ENCODE measurements around the gene GAB1.

DNA sequence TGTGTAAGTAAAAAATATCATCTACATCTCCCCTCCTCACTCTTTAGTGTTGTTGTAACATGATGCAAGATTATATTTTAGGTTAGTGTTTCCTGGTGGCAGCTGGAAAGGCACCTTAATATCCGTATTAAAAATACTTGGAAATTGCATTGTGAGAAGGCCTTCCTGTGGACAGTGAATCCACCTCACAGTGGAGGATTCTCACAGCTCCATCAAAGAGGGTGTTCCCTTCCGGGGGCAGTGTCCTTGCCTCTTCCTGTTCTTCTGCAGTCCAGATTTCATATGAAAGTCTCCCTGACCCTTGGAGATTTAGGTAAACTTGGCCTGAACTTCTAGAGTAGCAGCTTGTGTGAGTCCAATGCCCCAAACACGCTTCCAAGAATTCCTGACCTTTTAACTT is 29.9 kb upstream of the GAB1 start:
- TF ChIP-seq EGR1 (IDR thresholded peaks at IDR 0.05; ENCODE audit: low read depth in 2 of 2) (no peak), GABPA (IDR thresholded peaks at IDR 0.05 in 1 of 2, conservative IDR thresholded peaks at IDR 0.05 in 1 of 2) (no peak), RXRA (IDR thresholded peaks at IDR 0.05) (no peak), RAD21 (IDR thresholded peaks at IDR 0.05) (no peak), HNF4A (conservative IDR thresholded peaks at IDR 0.05) (no peak), JUND (IDR thresholded peaks at IDR 0.05) (no peak)
- TF ChIP-seq, protein P1, sequence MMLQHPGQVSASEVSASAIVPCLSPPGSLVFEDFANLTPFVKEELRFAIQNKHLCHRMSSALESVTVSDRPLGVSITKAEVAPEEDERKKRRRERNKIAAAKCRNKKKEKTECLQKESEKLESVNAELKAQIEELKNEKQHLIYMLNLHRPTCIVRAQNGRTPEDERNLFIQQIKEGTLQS (IDR thresholded peaks at IDR 0.05), result no peak
- TF ChIP-seq, protein P2, sequence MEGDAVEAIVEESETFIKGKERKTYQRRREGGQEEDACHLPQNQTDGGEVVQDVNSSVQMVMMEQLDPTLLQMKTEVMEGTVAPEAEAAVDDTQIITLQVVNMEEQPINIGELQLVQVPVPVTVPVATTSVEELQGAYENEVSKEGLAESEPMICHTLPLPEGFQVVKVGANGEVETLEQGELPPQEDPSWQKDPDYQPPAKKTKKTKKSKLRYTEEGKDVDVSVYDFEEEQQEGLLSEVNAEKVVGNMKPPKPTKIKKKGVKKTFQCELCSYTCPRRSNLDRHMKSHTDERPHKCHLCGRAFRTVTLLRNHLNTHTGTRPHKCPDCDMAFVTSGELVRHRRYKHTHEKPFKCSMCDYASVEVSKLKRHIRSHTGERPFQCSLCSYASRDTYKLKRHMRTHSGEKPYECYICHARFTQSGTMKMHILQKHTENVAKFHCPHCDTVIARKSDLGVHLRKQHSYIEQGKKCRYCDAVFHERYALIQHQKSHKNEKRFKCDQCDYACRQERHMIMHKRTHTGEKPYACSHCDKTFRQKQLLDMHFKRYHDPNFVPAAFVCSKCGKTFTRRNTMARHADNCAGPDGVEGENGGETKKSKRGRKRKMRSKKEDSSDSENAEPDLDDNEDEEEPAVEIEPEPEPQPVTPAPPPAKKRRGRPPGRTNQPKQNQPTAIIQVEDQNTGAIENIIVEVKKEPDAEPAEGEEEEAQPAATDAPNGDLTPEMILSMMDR (IDR thresholded peaks at IDR 0.05; ENCODE audit: low read depth, low read length, missing input control), result no peak
- TF ChIP-seq, protein P3, sequence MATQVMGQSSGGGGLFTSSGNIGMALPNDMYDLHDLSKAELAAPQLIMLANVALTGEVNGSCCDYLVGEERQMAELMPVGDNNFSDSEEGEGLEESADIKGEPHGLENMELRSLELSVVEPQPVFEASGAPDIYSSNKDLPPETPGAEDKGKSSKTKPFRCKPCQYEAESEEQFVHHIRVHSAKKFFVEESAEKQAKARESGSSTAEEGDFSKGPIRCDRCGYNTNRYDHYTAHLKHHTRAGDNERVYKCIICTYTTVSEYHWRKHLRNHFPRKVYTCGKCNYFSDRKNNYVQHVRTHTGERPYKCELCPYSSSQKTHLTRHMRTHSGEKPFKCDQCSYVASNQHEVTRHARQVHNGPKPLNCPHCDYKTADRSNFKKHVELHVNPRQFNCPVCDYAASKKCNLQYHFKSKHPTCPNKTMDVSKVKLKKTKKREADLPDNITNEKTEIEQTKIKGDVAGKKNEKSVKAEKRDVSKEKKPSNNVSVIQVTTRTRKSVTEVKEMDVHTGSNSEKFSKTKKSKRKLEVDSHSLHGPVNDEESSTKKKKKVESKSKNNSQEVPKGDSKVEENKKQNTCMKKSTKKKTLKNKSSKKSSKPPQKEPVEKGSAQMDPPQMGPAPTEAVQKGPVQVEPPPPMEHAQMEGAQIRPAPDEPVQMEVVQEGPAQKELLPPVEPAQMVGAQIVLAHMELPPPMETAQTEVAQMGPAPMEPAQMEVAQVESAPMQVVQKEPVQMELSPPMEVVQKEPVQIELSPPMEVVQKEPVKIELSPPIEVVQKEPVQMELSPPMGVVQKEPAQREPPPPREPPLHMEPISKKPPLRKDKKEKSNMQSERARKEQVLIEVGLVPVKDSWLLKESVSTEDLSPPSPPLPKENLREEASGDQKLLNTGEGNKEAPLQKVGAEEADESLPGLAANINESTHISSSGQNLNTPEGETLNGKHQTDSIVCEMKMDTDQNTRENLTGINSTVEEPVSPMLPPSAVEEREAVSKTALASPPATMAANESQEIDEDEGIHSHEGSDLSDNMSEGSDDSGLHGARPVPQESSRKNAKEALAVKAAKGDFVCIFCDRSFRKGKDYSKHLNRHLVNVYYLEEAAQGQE (IDR thresholded peaks at IDR 0.05), result no peak
- TF ChIP-seq, protein P4, sequence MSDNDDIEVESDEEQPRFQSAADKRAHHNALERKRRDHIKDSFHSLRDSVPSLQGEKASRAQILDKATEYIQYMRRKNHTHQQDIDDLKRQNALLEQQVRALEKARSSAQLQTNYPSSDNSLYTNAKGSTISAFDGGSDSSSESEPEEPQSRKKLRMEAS (IDR thresholded peaks at IDR 0.05), result no peak

Measured in liver (tissue), 3 donors.